ENCODE results near the gene SLC48A1.
A peak's percentile ranks its signal among the peaks of the same experiment; 100 is the strongest.

SLC48A1 gene

GRCh38 chr12:47748507-47748828 lies 24.6 kb upstream of the SLC48A1 start:
- H3K4me1 Mint-ChIP-seq (ENCODE audit: low read depth) = no peaks in the 10 kb centered on the region
- H3K36me3 Mint-ChIP-seq (ENCODE audit: low read depth) = no peaks in the 10 kb centered on the region
- peaks cover 3% of the 10 kb centered on the region for H3K27me3 Mint-ChIP-seq (ENCODE audit: low read depth)
- DNase-seq (ENCODE audit: low spot score) = no peak
- H3K27ac Mint-ChIP-seq = no peak overlapping the region
- no peaks in the 10 kb centered on the region for H3K9me3 Mint-ChIP-seq
- no peak overlapping the region for H3K4me3 Mint-ChIP-seq

GRCh38 chr12:47748899-47749298 lies 24.1 kb upstream of the SLC48A1 start:
- DNase-seq (ENCODE audit: low spot score) = no peak
- Mint-ChIP-seq H3K4me1 (ENCODE audit: low read depth) (peaks cover 2% of the 10 kb centered on the region), H3K27ac (no peak overlapping the region), H3K9me3 (no peaks in the 10 kb centered on the region), H3K27me3 (ENCODE audit: low read depth) (peaks cover 3% of the 10 kb centered on the region), H3K4me3 (no peak overlapping the region), H3K36me3 (ENCODE audit: low read depth) (no peaks in the 10 kb centered on the region)

GRCh38 chr12:47750229-47750798 lies 22.7 kb upstream of the SLC48A1 start:
- H3K4me1 Mint-ChIP-seq (ENCODE audit: low read depth) = peaks cover 13% of the 10 kb centered on the region
- no peaks in the 10 kb centered on the region for H3K36me3 Mint-ChIP-seq (ENCODE audit: low read depth)
- H3K4me3 Mint-ChIP-seq = no peak overlapping the region
- no peak for DNase-seq (ENCODE audit: low spot score)
- H3K27me3 Mint-ChIP-seq (ENCODE audit: low read depth) = no peaks in the 10 kb centered on the region
- H3K27ac Mint-ChIP-seq = no peak overlapping the region
- no peaks in the 10 kb centered on the region for H3K9me3 Mint-ChIP-seq

- no peaks in the 10 kb centered on the region for H3K36me3 Mint-ChIP-seq (ENCODE audit: low read depth)
- no peaks in the 10 kb centered on the region for H3K27me3 Mint-ChIP-seq (ENCODE audit: low read depth)
- no peak overlapping the region for H3K4me3 Mint-ChIP-seq
- no peak for DNase-seq (ENCODE audit: low spot score)
- no peak overlapping the region for H3K27ac Mint-ChIP-seq
- H3K4me1 Mint-ChIP-seq (ENCODE audit: low read depth) = peaks cover 20% of the 10 kb centered on the region
- H3K9me3 Mint-ChIP-seq = no peaks in the 10 kb centered on the region
These were observed 22.0 kb upstream of the SLC48A1 start for GRCh38 chr12:47750916-47751470.

- Mint-ChIP-seq H3K4me1 (ENCODE audit: low read depth) (peaks cover 24% of the 10 kb centered on the region), H3K27ac (no peak overlapping the region), H3K36me3 (ENCODE audit: low read depth) (no peaks in the 10 kb centered on the region), H3K4me3 (no peak overlapping the region), H3K27me3 (ENCODE audit: low read depth) (no peaks in the 10 kb centered on the region), H3K9me3 (no peaks in the 10 kb centered on the region)
- no peak for DNase-seq (ENCODE audit: low spot score)
These were observed 21.5 kb upstream of the SLC48A1 start for GRCh38 chr12:47751561-47751960.

GRCh38 chr12:47752121-47752520 lies 20.9 kb upstream of the SLC48A1 start:
- no peak overlapping the region for H3K27ac Mint-ChIP-seq
- no peaks in the 10 kb centered on the region for H3K27me3 Mint-ChIP-seq (ENCODE audit: low read depth)
- H3K4me3 Mint-ChIP-seq = no peak overlapping the region
- H3K36me3 Mint-ChIP-seq (ENCODE audit: low read depth) = no peaks in the 10 kb centered on the region
- no peaks in the 10 kb centered on the region for H3K9me3 Mint-ChIP-seq
- DNase-seq (ENCODE audit: low spot score) = no peak
- H3K4me1 Mint-ChIP-seq (ENCODE audit: low read depth) = peaks cover 24% of the 10 kb centered on the region

- H3K27me3 Mint-ChIP-seq (ENCODE audit: low read depth) = no peaks in the 10 kb centered on the region
- peaks cover 25% of the 10 kb centered on the region for H3K4me1 Mint-ChIP-seq (ENCODE audit: low read depth)
- H3K4me3 Mint-ChIP-seq = no peak overlapping the region
- no peak overlapping the region for H3K27ac Mint-ChIP-seq
- DNase-seq (ENCODE audit: low spot score) = no peak
- no peaks in the 10 kb centered on the region for H3K36me3 Mint-ChIP-seq (ENCODE audit: low read depth)
- no peaks in the 10 kb centered on the region for H3K9me3 Mint-ChIP-seq
These were observed 20.5 kb upstream of the SLC48A1 start for GRCh38 chr12:47752552-47752951.

- no peak overlapping the region for H3K27ac Mint-ChIP-seq
- H3K4me3 Mint-ChIP-seq = no peak overlapping the region
- no peaks in the 10 kb centered on the region for H3K27me3 Mint-ChIP-seq (ENCODE audit: low read depth)
- peaks cover 26% of the 10 kb centered on the region for H3K4me1 Mint-ChIP-seq (ENCODE audit: low read depth)
- no peaks in the 10 kb centered on the region for H3K9me3 Mint-ChIP-seq
- H3K36me3 Mint-ChIP-seq (ENCODE audit: low read depth) = no peaks in the 10 kb centered on the region
- no peak for DNase-seq (ENCODE audit: low spot score)
These were observed 19.7 kb upstream of the SLC48A1 start for GRCh38 chr12:47753021-47754001.

- Mint-ChIP-seq H3K4me3 (no peak overlapping the region), H3K9me3 (no peaks in the 10 kb centered on the region), H3K27me3 (ENCODE audit: low read depth) (no peaks in the 10 kb centered on the region), H3K36me3 (ENCODE audit: low read depth) (no peaks in the 10 kb centered on the region), H3K27ac (no peak overlapping the region), H3K4me1 (ENCODE audit: low read depth) (peaks cover 26% of the 10 kb centered on the region)
- no peak for DNase-seq (ENCODE audit: low spot score)
These were observed 18.9 kb upstream of the SLC48A1 start for GRCh38 chr12:47754126-47754525.

GRCh38 chr12:47754881-47755280 lies 18.2 kb upstream of the SLC48A1 start:
- Mint-ChIP-seq H3K9me3 (no peaks in the 10 kb centered on the region), H3K4me3 (no peak overlapping the region), H3K36me3 (ENCODE audit: low read depth) (no peaks in the 10 kb centered on the region), H3K4me1 (ENCODE audit: low read depth) (peaks cover 26% of the 10 kb centered on the region), H3K27ac (no peak overlapping the region), H3K27me3 (ENCODE audit: low read depth) (no peaks in the 10 kb centered on the region)
- DNase-seq (ENCODE audit: low spot score) = no peak

GRCh38 chr12:47755655-47756562 lies 17.1 kb upstream of the SLC48A1 start:
- Mint-ChIP-seq H3K36me3 (ENCODE audit: low read depth) (no peaks in the 10 kb centered on the region), H3K4me3 (no peak overlapping the region), H3K27me3 (ENCODE audit: low read depth) (peaks cover 5% of the 10 kb centered on the region), H3K27ac (peak overlapping the region; percentile 3), H3K9me3 (no peaks in the 10 kb centered on the region), H3K4me1 (ENCODE audit: low read depth) (peaks cover 26% of the 10 kb centered on the region)
- peak; percentile 40 for DNase-seq (ENCODE audit: low spot score)

GRCh38 chr12:47757364-47757839 lies 15.6 kb upstream of the SLC48A1 start:
- peaks cover 26% of the 10 kb centered on the region for H3K4me1 Mint-ChIP-seq (ENCODE audit: low read depth)
- no peak overlapping the region for H3K27ac Mint-ChIP-seq
- no peak for DNase-seq (ENCODE audit: low spot score)
- no peak overlapping the region for H3K4me3 Mint-ChIP-seq
- H3K27me3 Mint-ChIP-seq (ENCODE audit: low read depth) = peaks cover 7% of the 10 kb centered on the region
- H3K9me3 Mint-ChIP-seq = no peaks in the 10 kb centered on the region
- H3K36me3 Mint-ChIP-seq (ENCODE audit: low read depth) = no peaks in the 10 kb centered on the region

GRCh38 chr12:47757840-47758583 lies 15.0 kb upstream of the SLC48A1 start:
- Mint-ChIP-seq H3K4me3 (peak overlapping the region; percentile 58), H3K27ac (no peak overlapping the region), H3K4me1 (ENCODE audit: low read depth) (peaks cover 26% of the 10 kb centered on the region), H3K9me3 (no peaks in the 10 kb centered on the region), H3K27me3 (ENCODE audit: low read depth) (peaks cover 7% of the 10 kb centered on the region), H3K36me3 (ENCODE audit: low read depth) (no peaks in the 10 kb centered on the region)
- no peak for DNase-seq (ENCODE audit: low spot score)
